ENCODE measurements around the gene MON1B. TPM values are rescaled to one million over a fixed set of nuclear protein-coding genes. Genes with fewer than 3 reads are reported as not detected.
"Not testable (repeated sequence)": the region's sequence is repeated elsewhere in the genome, so short reads cannot be mapped to it uniquely, and the experiment has no call there.

MON1B gene
- total RNA-seq, 2 donors from 2014 or later, result 43.6 to 45.7 TPM

DNA sequence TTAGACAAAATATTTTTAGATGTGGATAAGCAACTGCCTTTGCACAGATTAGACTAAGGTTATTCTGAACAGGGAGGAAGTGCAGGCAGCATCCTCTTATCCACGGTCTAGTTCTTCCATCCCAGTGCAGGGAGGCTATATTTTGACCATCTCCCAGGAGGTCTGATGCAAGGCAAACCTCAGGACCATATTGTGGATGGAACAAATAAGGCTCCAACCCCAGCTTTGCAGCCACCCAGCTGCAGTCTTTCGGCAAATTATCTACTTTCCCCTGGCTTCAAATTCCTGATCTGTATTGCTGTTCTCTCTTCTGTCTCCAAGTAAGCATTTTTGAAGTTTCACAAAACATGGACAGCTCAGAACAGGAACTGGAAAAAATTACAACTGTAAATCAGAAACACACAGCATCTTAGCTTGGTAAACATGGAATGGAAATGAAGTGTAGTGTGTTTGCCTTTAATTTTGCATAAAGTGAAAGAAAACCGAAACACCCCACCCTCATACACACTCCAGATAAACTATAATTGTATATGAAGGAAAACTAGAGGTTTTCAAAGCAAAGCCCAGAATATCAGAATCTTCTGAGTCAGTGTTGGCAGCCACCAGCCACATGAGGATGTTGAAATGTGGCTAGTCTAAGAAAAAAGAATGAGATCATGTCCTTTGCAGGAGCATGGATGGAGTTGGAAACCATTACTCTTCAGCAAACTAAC lies 33.5 kb upstream of the MON1B start:
- Mint-ChIP-seq H3K9me3 (peaks cover 3% of the 10 kb centered on the region), H3K4me1 (no peaks in the 10 kb centered on the region), H3K4me3 (no peak overlapping the region), H3K27me3 (ENCODE audit: insufficient read depth) (peaks cover 10% of the 10 kb centered on the region), H3K36me3 (ENCODE audit: low read depth) (no peaks in the 10 kb centered on the region), H3K27ac (no peak overlapping the region)
- Histone ChIP-seq H3K9me3 (ENCODE audit: control insufficient read depth, low read length) (no peaks in the 10 kb centered on the region), H3K4me1 (ENCODE audit: control insufficient read depth, insufficient read depth, low read length) (no peaks in the 10 kb centered on the region), H3K27ac (ENCODE audit: low read depth, low read length) (no peak overlapping the region), H3K9ac (ENCODE audit: extremely low read depth, low read length, poor library complexity, severe bottlenecking) (no peak overlapping the region), H3K27me3 (ENCODE audit: control insufficient read depth, insufficient read depth, low read length, poor library complexity, severe bottlenecking) (peaks cover 6% of the 10 kb centered on the region), H3K36me3 (ENCODE audit: control insufficient read depth, insufficient read depth, low read length) (no peaks in the 10 kb centered on the region), H3K4me3 (ENCODE audit: low read length) (no peak overlapping the region)
- WGBS, 2 experiments (ENCODE audit: insufficient coverage in 1 of 2, insufficient read length in 1 of 2), result 83 to 87% methylated on average over 1 to 2 of the region's 3 CpGs
- TF ChIP-seq, protein P1, sequence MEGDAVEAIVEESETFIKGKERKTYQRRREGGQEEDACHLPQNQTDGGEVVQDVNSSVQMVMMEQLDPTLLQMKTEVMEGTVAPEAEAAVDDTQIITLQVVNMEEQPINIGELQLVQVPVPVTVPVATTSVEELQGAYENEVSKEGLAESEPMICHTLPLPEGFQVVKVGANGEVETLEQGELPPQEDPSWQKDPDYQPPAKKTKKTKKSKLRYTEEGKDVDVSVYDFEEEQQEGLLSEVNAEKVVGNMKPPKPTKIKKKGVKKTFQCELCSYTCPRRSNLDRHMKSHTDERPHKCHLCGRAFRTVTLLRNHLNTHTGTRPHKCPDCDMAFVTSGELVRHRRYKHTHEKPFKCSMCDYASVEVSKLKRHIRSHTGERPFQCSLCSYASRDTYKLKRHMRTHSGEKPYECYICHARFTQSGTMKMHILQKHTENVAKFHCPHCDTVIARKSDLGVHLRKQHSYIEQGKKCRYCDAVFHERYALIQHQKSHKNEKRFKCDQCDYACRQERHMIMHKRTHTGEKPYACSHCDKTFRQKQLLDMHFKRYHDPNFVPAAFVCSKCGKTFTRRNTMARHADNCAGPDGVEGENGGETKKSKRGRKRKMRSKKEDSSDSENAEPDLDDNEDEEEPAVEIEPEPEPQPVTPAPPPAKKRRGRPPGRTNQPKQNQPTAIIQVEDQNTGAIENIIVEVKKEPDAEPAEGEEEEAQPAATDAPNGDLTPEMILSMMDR (conservative IDR thresholded peaks at IDR 0.05), result no peak
- no peak for DNase-seq

GRCh38 chr16:77158293-77158692 lies 32.7 kb upstream of the MON1B start:
- DNase-seq, result no peak
- H3K27ac ChIP-seq (ENCODE audit: low read depth, low read length), result no peak overlapping the region
- H3K36me3 Mint-ChIP-seq (ENCODE audit: low read depth), result no peaks in the 10 kb centered on the region
- TF ChIP-seq, protein P1 (conservative IDR thresholded peaks at IDR 0.05), result no peak
- H3K9ac ChIP-seq (ENCODE audit: extremely low read depth, low read length, poor library complexity, severe bottlenecking), result no peak overlapping the region
- H3K4me3 Mint-ChIP-seq, result no peak overlapping the region
- no peak overlapping the region for H3K4me3 ChIP-seq (ENCODE audit: low read length)
- no peaks in the 10 kb centered on the region for H3K9me3 ChIP-seq (ENCODE audit: control insufficient read depth, low read length)
- no peaks in the 10 kb centered on the region for H3K4me1 ChIP-seq (ENCODE audit: control insufficient read depth, insufficient read depth, low read length)
- H3K9me3 Mint-ChIP-seq, result peaks cover 3% of the 10 kb centered on the region
- peaks cover 6% of the 10 kb centered on the region for H3K27me3 ChIP-seq (ENCODE audit: control insufficient read depth, insufficient read depth, low read length, poor library complexity, severe bottlenecking)
- peaks cover 10% of the 10 kb centered on the region for H3K27me3 Mint-ChIP-seq (ENCODE audit: insufficient read depth)
- no peaks in the 10 kb centered on the region for H3K36me3 ChIP-seq (ENCODE audit: control insufficient read depth, insufficient read depth, low read length)
- no peak overlapping the region for H3K27ac Mint-ChIP-seq
- WGBS, 2 experiments (ENCODE audit: insufficient coverage in 1 of 2, insufficient read length in 1 of 2), result 93 to 96% methylated on average over 5 to 6 of the region's 6 CpGs
- H3K4me1 Mint-ChIP-seq, result no peaks in the 10 kb centered on the region

GRCh38 chr16:77165006-77165405 lies 26.0 kb upstream of the MON1B start:
- Histone ChIP-seq H3K9ac (ENCODE audit: extremely low read depth, low read length, poor library complexity, severe bottlenecking) (no peak overlapping the region), H3K27ac (ENCODE audit: low read depth, low read length) (no peak overlapping the region), H3K9me3 (ENCODE audit: control insufficient read depth, low read length) (no peaks in the 10 kb centered on the region), H3K4me1 (ENCODE audit: control insufficient read depth, insufficient read depth, low read length) (no peaks in the 10 kb centered on the region), H3K4me3 (ENCODE audit: low read length) (no peak overlapping the region), H3K36me3 (ENCODE audit: control insufficient read depth, insufficient read depth, low read length) (no peaks in the 10 kb centered on the region), H3K27me3 (ENCODE audit: control insufficient read depth, insufficient read depth, low read length, poor library complexity, severe bottlenecking) (peaks cover 10% of the 10 kb centered on the region)
- no peak for DNase-seq
- TF ChIP-seq, protein P1 (conservative IDR thresholded peaks at IDR 0.05), result no peak
- Mint-ChIP-seq H3K4me3 (no peak overlapping the region), H3K27ac (no peak overlapping the region), H3K27me3 (ENCODE audit: insufficient read depth) (peaks cover 9% of the 10 kb centered on the region), H3K4me1 (no peaks in the 10 kb centered on the region), H3K9me3 (no peaks in the 10 kb centered on the region), H3K36me3 (ENCODE audit: low read depth) (no peaks in the 10 kb centered on the region)
- no CpG with 5 or more reads among the region's 2 CpGs for WGBS, 2 experiments (ENCODE audit: insufficient coverage in 1 of 2, insufficient read length in 1 of 2)

GRCh38 chr16:77165536-77166236 lies 25.3 kb upstream of the MON1B start:
- not testable (repeated sequence) for H3K36me3 ChIP-seq (ENCODE audit: control insufficient read depth, insufficient read depth, low read length); H3K4me3 ChIP-seq (ENCODE audit: low read length); H3K36me3 Mint-ChIP-seq (ENCODE audit: low read depth); H3K27me3 Mint-ChIP-seq (ENCODE audit: insufficient read depth); H3K4me1 ChIP-seq (ENCODE audit: control insufficient read depth, insufficient read depth, low read length); H3K27me3 ChIP-seq (ENCODE audit: control insufficient read depth, insufficient read depth, low read length, poor library complexity, severe bottlenecking); DNase-seq; H3K9me3 Mint-ChIP-seq; H3K27ac ChIP-seq (ENCODE audit: low read depth, low read length); H3K9ac ChIP-seq (ENCODE audit: extremely low read depth, low read length, poor library complexity, severe bottlenecking); H3K9me3 ChIP-seq (ENCODE audit: control insufficient read depth, low read length); H3K4me3 Mint-ChIP-seq; H3K4me1 Mint-ChIP-seq; H3K27ac Mint-ChIP-seq
- WGBS, 2 experiments (ENCODE audit: insufficient coverage in 1 of 2, insufficient read length in 1 of 2), result 85 to 94% methylated on average over 7 to 9 of the region's 9 CpGs
